Measurements from ENCODE around the gene ATG5. TPM values are rescaled to one million over a fixed set of nuclear protein-coding genes. Genes with fewer than 3 reads are reported as not detected.

Gene ATG5
- total and polyA plus RNA-seq, 9 of the 15 experiments (the other 6 are each of a cell fraction or from before 2014, with no cell fraction given): 29.0 to 80.0 (median 53.2) TPM

- Histone ChIP-seq H3K9me3 (replicated peaks; ENCODE audit: control insufficient read depth, insufficient read depth, low read depth, low read length) (no peaks in the 10 kb centered on the region), H3K9me1 (ENCODE audit: control insufficient read depth, insufficient read depth, low read length) (no peaks in the 10 kb centered on the region), H3K9ac (ENCODE audit: insufficient read depth in 1 of 2, low read depth in 2 of 2, low read length in 2 of 2) (peak overlapping the region in 1 of 2 experiments; percentile 26; a peak in 1 of 4 replicates), H3K4me3 (no peak overlapping the region), H3K27me3 (ENCODE audit: control insufficient read depth in 2 of 2, insufficient read depth in 2 of 2, low read length in 2 of 2) (peaks cover 7 to 22% of the 10 kb centered on the region in 2 experiments; a peak in 3 of 5 replicates), H3K79me2 (ENCODE audit: control insufficient read depth, insufficient read depth, low read length) (no peaks in the 10 kb centered on the region), H3K27ac (ENCODE audit: extremely low read depth, low read depth, low read length) (no peak overlapping the region), H2AFZ (ENCODE audit: low read depth, low read length) (no peak overlapping the region), H3K36me3 (ENCODE audit: control insufficient read depth, insufficient read depth, low read length) (no peaks in the 10 kb centered on the region), H4K20me1 (replicated peaks; ENCODE audit: control insufficient read depth, insufficient read depth, low read length) (no peaks in the 10 kb centered on the region), H3K4me2 (ENCODE audit: insufficient read depth, low read length) (no peak overlapping the region), H3K4me1 (replicated peaks in 1 of 2; ENCODE audit: control insufficient read depth in 2 of 2, insufficient read depth in 2 of 2, low read length in 2 of 2) (peaks cover 0 to 13% of the 10 kb centered on the region in 2 experiments; a peak in 3 of 5 replicates)
- in situ Hi-C loops (cut with MboI) (no loop called here), intact Hi-C loops (cut with micrococcal nuclease) (no loop called here)
- DNase-seq (ENCODE audit: extremely low read depth in 1 of 4, low spot score in 3 of 4): peak in 1 of 4 experiments; percentile 6
- no TSS peak for BruUV-seq (replicated peaks)
- FAIRE-seq: no peak
- WGBS (ENCODE audit: insufficient coverage, low coverage, missing lambda C conversion rate): 34% methylated on average over 25 of the region's 31 CpGs
- ATAC-seq: peak; percentile 19; the same call in 2 of the 3 replicates
- CTCF ChIA-PET (ENCODE audit: low intra/inter-chr PET ratio): interaction anchor here (0.7 to 2.1 kb wide), 2 partner anchors 22 to 84 kb away, joined by 4 to 5 read pairs; no protein-coding TSS in a partner anchor
- POLR2A ChIA-PET: interaction anchor here (0.6 to 0.8 kb wide), 2 partner anchors 15 to 269 kb away, joined by 3 read pairs; no protein-coding TSS in a partner anchor
- TF ChIP-seq ZBED1 (IDR thresholded peaks at IDR 0.05) (no peak), RHOXF2B (CRISPR knock-in tag; conservative IDR thresholded peaks at IDR 0.05) (no peak), BRD9 (IDR thresholded peaks at IDR 0.05; ENCODE audit: low read depth, partially characterized antibody) (no peak), CREB5 (CRISPR knock-in tag; IDR thresholded peaks at IDR 0.05) (no peak)
These were observed 35.5 kb upstream of the ATG5 start for GRCh38 chr6:106360989-106361430.

Data from K562 (cell line).